ENCODE results near the gene ZNF580. TPM values are rescaled to one million over a fixed set of nuclear protein-coding genes. Genes with fewer than 3 reads are reported as not detected.

The ZNF580 gene
- total and polyA plus RNA-seq, 2 of the 13 experiments (the other 11 are each of a cell fraction or from before 2014, with no cell fraction given), result 4.4 to 6.0 TPM

- TF ChIP-seq MYC (CRISPR knock-in tag; IDR thresholded peaks at IDR 0.05; ENCODE audit: borderline replicate concordance) (peak; percentile 83; the same call in 1 of the 2 replicates), ZNF691 (CRISPR knock-in tag; IDR thresholded peaks at IDR 0.05; ENCODE audit: borderline replicate concordance, low read depth) (peak; percentile 50; the same call in 1 of the 2 replicates), PLSCR1 (CRISPR knock-in tag; IDR thresholded peaks at IDR 0.05; ENCODE audit: borderline replicate concordance) (no peak), ZNF773 (CRISPR knock-in tag; IDR thresholded peaks at IDR 0.05; ENCODE audit: borderline replicate concordance) (no peak), ATF7 (IDR thresholded peaks at IDR 0.05) (no peak), ATF7 (CRISPR knock-in tag; IDR thresholded peaks at IDR 0.05) (0 out of 2 replicates have a peak, but pooled peaks have one; percentile 33), ZFP62 (CRISPR knock-in tag; IDR thresholded peaks at IDR 0.05) (no peak), ZBTB8A (CRISPR knock-in tag; IDR thresholded peaks at IDR 0.05; ENCODE audit: borderline replicate concordance, low read depth) (no peak), ETS1 (CRISPR knock-in tag; IDR thresholded peaks at IDR 0.05) (no peak), NR3C1 (CRISPR knock-in tag; IDR thresholded peaks at IDR 0.05) (no peak), CHD2 (IDR thresholded peaks at IDR 0.05; ENCODE audit: low read depth, low read length) (no peak), ZNF704 (CRISPR knock-in tag; IDR thresholded peaks at IDR 0.05; ENCODE audit: borderline replicate concordance) (no peak), USF2 (IDR thresholded peaks at IDR 0.05; ENCODE audit: low read depth, low read length) (no peak), USF2 (CRISPR knock-in tag; IDR thresholded peaks at IDR 0.05; ENCODE audit: borderline replicate concordance) (no peak), ZMYM2 (CRISPR knock-in tag; IDR thresholded peaks at IDR 0.05) (peak; percentile 65), ZNF24 (IDR thresholded peaks at IDR 0.05) (no peak), YEATS2 (CRISPR knock-in tag; IDR thresholded peaks at IDR 0.05; ENCODE audit: borderline replicate concordance) (peak; percentile 59; the same call in 1 of the 2 replicates), PAX8 (CRISPR knock-in tag; IDR thresholded peaks at IDR 0.05; ENCODE audit: borderline replicate concordance) (no peak), CHD4 (IDR thresholded peaks at IDR 0.05; ENCODE audit: borderline replicate concordance, low read length) (peak; percentile 67; the same call in 1 of the 2 replicates), ZNF740 (CRISPR knock-in tag; IDR thresholded peaks at IDR 0.05) (no peak), ARID3A (IDR thresholded peaks at IDR 0.05; ENCODE audit: low read depth, low read length) (peak; percentile 7; the same call in 1 of the 2 replicates)
Observed at GRCh38 chr19:55683449-55684261, 42.9 kb downstream of the ZNF580 start (continued).
